ENCODE data around the gene KLF17.
"Not testable (repeated sequence)": the region's sequence is repeated elsewhere in the genome, so short reads cannot be mapped to it uniquely, and the experiment has no call there.

Gene KLF17

GRCh38 chr1:44138239-44138638 lies 19.6 kb downstream of the KLF17 start:
- in situ Hi-C loops (cut with HindIII; ENCODE audit: low pct_ligation_motif_present, low sequenced_read_pairs), result no loop called here
- no peak for TF ChIP-seq CTCF (IDR thresholded peaks at IDR 0.05; ENCODE audit: low read depth, low read length, missing control alignments)

GRCh38 chr1:44139565-44139964 lies 20.9 kb downstream of the KLF17 start:
- H3K27me3 ChIP-seq (replicated peaks); H3K36me3 ChIP-seq (replicated peaks); in situ Hi-C loops (cut with HindIII; ENCODE audit: low pct_ligation_motif_present, low sequenced_read_pairs); H3K27ac ChIP-seq; H3K4me3 ChIP-seq (ENCODE audit: low read depth, low read length); DNase-seq: not testable (repeated sequence)

More at GRCh38 chr1:44138239-44138638, 19.6 kb downstream of the KLF17 start:
- DNase-seq, result no peak
- peaks cover 2% of the 10 kb centered on the region for H3K27me3 ChIP-seq (replicated peaks)
- no peak overlapping the region for H3K4me3 ChIP-seq (ENCODE audit: low read depth, low read length)
- H3K27ac ChIP-seq, result no peak overlapping the region
- no peaks in the 10 kb centered on the region for H3K36me3 ChIP-seq (replicated peaks)

GRCh38 chr1:44141531-44141930 lies 22.9 kb downstream of the KLF17 start, which contains the start of gene KLF18:
KLF18 (minus strand) TSS chr1:44141631; CDS start chr1:44141631, 0 bp downstream.
- TF ChIP-seq CTCF (IDR thresholded peaks at IDR 0.05; ENCODE audit: low read depth, low read length, missing control alignments), result no peak
- H3K4me3 ChIP-seq (ENCODE audit: low read depth, low read length), result no peak within 1 kb of the TSS
- H3K36me3 ChIP-seq (replicated peaks), result no peaks in the 10 kb centered on the region
- H3K27ac ChIP-seq, result no peak within 1 kb of the TSS
- no peak for DNase-seq
- in situ Hi-C loops (cut with HindIII; ENCODE audit: low pct_ligation_motif_present, low sequenced_read_pairs), result no loop called here
- no peaks in the 10 kb centered on the region for H3K27me3 ChIP-seq (replicated peaks)

GRCh38 chr1:44144962-44145756 lies 26.5 kb downstream of the KLF17 start:
- in situ Hi-C loops (cut with HindIII; ENCODE audit: low pct_ligation_motif_present, low sequenced_read_pairs), result no loop called here

GRCh38 chr1:44146536-44147361 lies 28.1 kb downstream of the KLF17 start:
- no peak overlapping the region for H3K4me3 ChIP-seq (ENCODE audit: low read depth, low read length)
- no peak overlapping the region for H3K27ac ChIP-seq
- H3K27me3 ChIP-seq (replicated peaks), result no peaks in the 10 kb centered on the region
- in situ Hi-C loops (cut with HindIII; ENCODE audit: low pct_ligation_motif_present, low sequenced_read_pairs), result no loop called here
- no peaks in the 10 kb centered on the region for H3K36me3 ChIP-seq (replicated peaks)
- DNase-seq, result no peak
- TF ChIP-seq CTCF (IDR thresholded peaks at IDR 0.05; ENCODE audit: low read depth, low read length, missing control alignments), result no peak

More at GRCh38 chr1:44144962-44145756, 26.5 kb downstream of the KLF17 start:
- Histone ChIP-seq H3K36me3 (replicated peaks) (no peaks in the 10 kb centered on the region), H3K27me3 (replicated peaks) (no peaks in the 10 kb centered on the region), H3K4me3 (ENCODE audit: low read depth, low read length) (no peak overlapping the region), H3K27ac (no peak overlapping the region)
- TF ChIP-seq CTCF (IDR thresholded peaks at IDR 0.05; ENCODE audit: low read depth, low read length, missing control alignments), result no peak
- DNase-seq, result no peak

GRCh38 chr1:44147582-44147981 lies 29.0 kb downstream of the KLF17 start:
- Histone ChIP-seq H3K27me3 (replicated peaks) (no peaks in the 10 kb centered on the region), H3K4me3 (ENCODE audit: low read depth, low read length) (no peak overlapping the region), H3K36me3 (replicated peaks) (no peaks in the 10 kb centered on the region), H3K27ac (no peak overlapping the region)
- in situ Hi-C loops (cut with HindIII; ENCODE audit: low pct_ligation_motif_present, low sequenced_read_pairs), result no loop called here
- no peak for TF ChIP-seq CTCF (IDR thresholded peaks at IDR 0.05; ENCODE audit: low read depth, low read length, missing control alignments)
- DNase-seq, result no peak

Data from brain microvascular endothelial cell (primary cell).